SK-MEL-5 (cell line): Measurements from ENCODE around the gene VILL. TPM values are rescaled to one million over a fixed set of nuclear protein-coding genes. Genes with fewer than 3 reads are reported as not detected.

Source experiments
- DNase-seq: peaks from one replicate; pipeline ENCODE4 v3.0.0-alpha.2; 2016; ENCODE audit warnings: low read depth, low spot score
- in situ Hi-C: cut with HindIII; loops from 2 replicates; pipeline ENCODE4 v1.10.0; 2016; ENCODE audit warnings: low sequenced_read_pairs, high pct_unique_total_duplicates, low pct_unique_long_range_greater_than_20kb
- total RNA-seq: library from RNA; depleted of rRNA; stranded (reverse); fragments of >200 nt; shearing (Covaris generic); gene quantifications from 2 replicates; pipeline ENCODE4 v1.2.3, GENCODE V29; 2014

The VILL gene
- total RNA-seq, 1 experiment from 2014 or later, result 3.6 TPM

- in situ Hi-C loops, result no loop called here
- peak; percentile 84 for DNase-seq
Observed at GRCh38 chr3:38004415-38005075, 14.0 kb downstream of the VILL start.

GRCh38 chr3:38005076-38006020 lies 14.8 kb downstream of the VILL start:
- DNase-seq, result peak; percentile 92
- in situ Hi-C loops, result no loop called here

GRCh38 chr3:38006031-38006430 lies 15.4 kb downstream of the VILL start:
- in situ Hi-C loops, result no loop called here
- no peak for DNase-seq

GRCh38 chr3:38006445-38006995 lies 15.9 kb downstream of the VILL start:
- in situ Hi-C loops, result no loop called here
- no peak for DNase-seq

GRCh38 chr3:38007754-38008090 lies 17.1 kb downstream of the VILL start:
- in situ Hi-C loops, result no loop called here
- DNase-seq, result no peak

GRCh38 chr3:38008191-38008701 lies 17.7 kb downstream of the VILL start:
- in situ Hi-C loops, result no loop called here

GRCh38 chr3:38008971-38009580 lies 18.5 kb downstream of the VILL start:
- no peak for DNase-seq
- in situ Hi-C loops, result no loop called here

More at GRCh38 chr3:38008191-38008701, 17.7 kb downstream of the VILL start:
- DNase-seq, result no peak

- no peak for DNase-seq
- in situ Hi-C loops, result no loop called here
Observed at GRCh38 chr3:38009807-38010591, 19.4 kb downstream of the VILL start.

GRCh38 chr3:38011111-38011510 lies 20.5 kb downstream of the VILL start:
- in situ Hi-C loops, result no loop called here

GRCh38 chr3:38015485-38015884 lies 24.9 kb downstream of the VILL start:
- DNase-seq, result no peak
- in situ Hi-C loops, result no loop called here

More at GRCh38 chr3:38011111-38011510, 20.5 kb downstream of the VILL start:
- no peak for DNase-seq

- DNase-seq, result no peak
- in situ Hi-C loops, result no loop called here
Observed at GRCh38 chr3:38015984-38016383, 25.4 kb downstream of the VILL start.

GRCh38 chr3:38016410-38016809 lies 25.8 kb downstream of the VILL start:
- in situ Hi-C loops, result no loop called here
- no peak for DNase-seq

- DNase-seq, result no peak
- in situ Hi-C loops, result no loop called here
Observed at GRCh38 chr3:38016847-38017444, 26.4 kb downstream of the VILL start.

GRCh38 chr3:38017445-38018295 lies 27.1 kb downstream of the VILL start:
- in situ Hi-C loops, result no loop called here
- no peak for DNase-seq

- DNase-seq, result no peak
- in situ Hi-C loops, result no loop called here
Observed at GRCh38 chr3:38018296-38019266, 28.0 kb downstream of the VILL start.
